GM21528 (cell line): ENCODE measurements around the gene COX19.
"Not testable (repeated sequence)": the region's sequence is repeated elsewhere in the genome, so short reads cannot be mapped to it uniquely, and the experiment has no call there.

Experiments
- ATAC-seq: cut with Tn5 transposase; IDR thresholded peaks from one replicate; pipeline ENCODE4 v1.9.1; 2021; ENCODE audit warnings: mild to moderate bottlenecking, moderate library complexity; ENCODE audit not compliant: unreplicated experiment, low FRiP score

COX19 gene

DNA sequence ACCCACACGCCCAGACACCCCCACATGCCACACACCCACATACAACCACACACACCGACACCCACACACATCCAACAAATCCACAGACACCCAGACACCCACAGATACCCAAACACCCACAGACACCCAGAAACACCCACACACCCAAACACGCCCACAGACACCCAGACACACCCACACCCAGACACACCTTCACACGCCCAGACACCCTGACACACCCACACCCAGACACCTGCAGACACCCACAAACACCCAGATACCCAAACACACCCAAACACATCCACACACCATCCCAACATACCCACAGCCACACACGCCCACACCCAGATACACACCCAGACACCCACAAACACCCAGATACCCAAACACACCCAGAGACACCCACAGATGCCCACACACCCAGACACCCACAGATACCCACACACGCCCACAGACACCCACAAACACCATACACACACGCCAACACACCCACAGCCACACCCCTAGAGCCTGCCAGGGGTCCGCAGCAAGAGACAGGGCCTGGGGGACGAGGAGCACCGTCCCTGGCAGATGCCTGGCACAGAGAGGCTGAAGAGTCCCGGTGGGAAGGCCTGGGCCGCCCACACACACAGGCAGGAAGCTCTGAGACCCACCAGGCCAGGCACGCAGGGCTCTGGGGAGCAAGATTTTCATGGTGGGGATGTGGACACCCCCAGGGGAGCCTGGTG lies 36.1 kb upstream of the COX19 start:
- no peak for ATAC-seq

- ATAC-seq = no peak
These were observed 34.9 kb upstream of the COX19 start for GRCh38 chr7:1010226-1010625.

- no peak for ATAC-seq
These were observed 34.4 kb upstream of the COX19 start for GRCh38 chr7:1009747-1010146.

DNA sequence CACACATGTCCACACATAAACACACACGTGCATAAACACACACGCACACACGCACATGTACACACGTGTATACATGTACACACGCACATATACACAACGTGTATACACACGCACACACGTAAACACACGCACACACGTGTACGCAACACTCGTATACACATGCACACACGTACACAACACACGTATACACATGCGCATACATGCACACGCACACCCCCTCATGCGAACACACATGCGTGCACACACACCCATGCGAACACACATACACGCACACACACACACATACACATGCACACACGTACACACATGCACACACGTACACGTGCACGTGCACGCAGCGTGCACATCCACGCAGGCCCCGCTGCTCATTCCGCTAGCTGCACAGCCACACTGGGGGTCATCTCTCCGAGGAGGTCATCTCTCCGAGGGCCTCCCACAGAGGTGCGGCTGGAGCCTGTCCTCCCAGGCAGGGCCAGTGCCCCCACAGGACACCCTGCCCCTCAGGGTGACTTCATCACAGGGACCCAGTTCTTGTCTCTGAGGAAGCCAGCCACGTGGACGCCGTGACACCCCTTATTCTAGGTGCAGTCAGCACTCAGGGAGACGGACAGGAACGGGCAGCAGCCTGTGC lies 33.5 kb upstream of the COX19 start:
- ATAC-seq = no peak

GRCh38 chr7:1007901-1008300 lies 32.6 kb upstream of the COX19 start:
- no peak for ATAC-seq

DNA sequence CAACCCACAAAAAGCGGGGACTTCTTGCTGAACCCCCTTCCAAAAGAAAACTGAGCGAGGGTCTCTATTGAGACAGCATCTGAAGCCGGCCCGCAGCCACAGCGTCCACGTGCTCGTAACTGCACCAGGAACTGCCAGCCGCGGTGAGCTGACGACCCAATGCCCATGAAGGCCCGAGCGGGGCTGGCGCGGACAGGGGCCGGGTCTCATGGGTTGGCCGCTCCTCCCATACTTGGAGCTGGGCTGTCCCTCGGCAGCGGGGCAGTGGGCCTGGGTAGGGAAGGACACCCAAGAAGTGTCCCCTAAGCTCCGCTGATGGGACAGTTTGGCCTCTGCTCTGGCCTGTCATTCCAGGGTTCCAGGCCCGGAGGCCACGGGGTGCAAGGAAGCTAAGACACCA lies 30.0 kb upstream of the COX19 start:
- no peak for ATAC-seq

DNA sequence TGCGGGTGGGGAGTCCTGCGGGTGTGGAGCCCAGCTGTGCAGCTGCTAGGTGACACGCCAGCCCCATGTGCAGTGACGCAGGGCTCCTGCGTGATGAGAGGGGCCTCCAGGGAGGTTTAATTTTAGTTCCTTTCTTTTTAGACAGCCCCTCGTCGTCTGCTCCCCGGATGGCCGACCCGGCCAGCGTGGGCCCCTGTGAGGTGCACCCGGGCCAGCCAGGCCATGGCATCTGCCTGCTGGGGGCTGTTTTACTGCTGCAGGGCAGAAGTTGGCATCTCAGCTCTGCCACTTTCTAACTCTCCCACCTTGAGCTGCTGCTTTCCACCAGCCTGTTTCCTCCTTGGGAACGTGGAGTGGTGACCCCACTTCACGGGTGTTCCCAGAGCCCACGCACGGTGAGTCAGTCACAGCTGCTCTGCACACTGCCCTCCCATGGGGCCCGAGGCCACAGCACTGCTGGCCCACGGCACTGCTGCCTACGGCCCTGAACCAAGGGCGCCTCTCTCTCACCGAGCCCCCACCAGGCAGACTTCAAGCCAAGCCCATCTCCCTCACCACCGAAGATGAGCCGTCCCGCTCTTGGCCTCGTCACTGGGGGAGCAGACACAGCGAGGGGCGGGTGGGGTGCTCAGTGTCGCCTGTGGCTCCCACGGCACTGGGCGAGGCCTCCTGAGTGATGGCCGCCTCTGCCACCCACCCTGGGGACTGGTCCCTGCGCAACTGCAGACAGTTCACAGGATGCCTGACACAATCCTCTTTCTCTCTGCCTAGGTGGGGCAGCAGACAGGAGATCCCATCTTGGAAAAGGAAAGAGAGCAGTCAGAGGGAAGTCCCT lies 28.9 kb upstream of the COX19 start:
- no peak for ATAC-seq

GRCh38 chr7:1002445-1002844 lies 27.1 kb upstream of the COX19 start:
- ATAC-seq = not testable (repeated sequence)

DNA sequence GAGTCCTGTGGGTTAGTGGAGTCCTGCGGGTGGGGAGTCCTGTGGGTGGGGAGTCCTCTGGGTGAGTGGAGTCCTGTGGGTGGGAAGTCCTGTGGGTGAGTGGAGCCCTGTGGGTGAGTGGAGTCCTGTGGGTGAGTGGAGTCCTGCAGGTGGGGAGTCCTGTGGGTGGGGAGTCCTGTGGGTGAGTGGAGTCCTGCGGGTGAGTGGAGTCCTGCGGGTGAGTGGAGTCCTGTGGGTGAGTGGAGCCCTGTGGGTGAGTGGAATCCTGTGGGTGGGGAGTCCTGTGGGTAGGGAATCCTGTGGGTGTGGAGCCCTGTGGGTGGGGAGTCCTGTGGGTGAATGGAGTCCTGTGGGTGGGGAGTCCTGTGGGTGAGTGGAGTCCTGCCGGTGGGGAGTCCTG lies 26.7 kb upstream of the COX19 start:
- ATAC-seq = not testable (repeated sequence)

GRCh38 chr7:1001069-1001770 lies 25.9 kb upstream of the COX19 start:
- not testable (repeated sequence) for ATAC-seq

DNA sequence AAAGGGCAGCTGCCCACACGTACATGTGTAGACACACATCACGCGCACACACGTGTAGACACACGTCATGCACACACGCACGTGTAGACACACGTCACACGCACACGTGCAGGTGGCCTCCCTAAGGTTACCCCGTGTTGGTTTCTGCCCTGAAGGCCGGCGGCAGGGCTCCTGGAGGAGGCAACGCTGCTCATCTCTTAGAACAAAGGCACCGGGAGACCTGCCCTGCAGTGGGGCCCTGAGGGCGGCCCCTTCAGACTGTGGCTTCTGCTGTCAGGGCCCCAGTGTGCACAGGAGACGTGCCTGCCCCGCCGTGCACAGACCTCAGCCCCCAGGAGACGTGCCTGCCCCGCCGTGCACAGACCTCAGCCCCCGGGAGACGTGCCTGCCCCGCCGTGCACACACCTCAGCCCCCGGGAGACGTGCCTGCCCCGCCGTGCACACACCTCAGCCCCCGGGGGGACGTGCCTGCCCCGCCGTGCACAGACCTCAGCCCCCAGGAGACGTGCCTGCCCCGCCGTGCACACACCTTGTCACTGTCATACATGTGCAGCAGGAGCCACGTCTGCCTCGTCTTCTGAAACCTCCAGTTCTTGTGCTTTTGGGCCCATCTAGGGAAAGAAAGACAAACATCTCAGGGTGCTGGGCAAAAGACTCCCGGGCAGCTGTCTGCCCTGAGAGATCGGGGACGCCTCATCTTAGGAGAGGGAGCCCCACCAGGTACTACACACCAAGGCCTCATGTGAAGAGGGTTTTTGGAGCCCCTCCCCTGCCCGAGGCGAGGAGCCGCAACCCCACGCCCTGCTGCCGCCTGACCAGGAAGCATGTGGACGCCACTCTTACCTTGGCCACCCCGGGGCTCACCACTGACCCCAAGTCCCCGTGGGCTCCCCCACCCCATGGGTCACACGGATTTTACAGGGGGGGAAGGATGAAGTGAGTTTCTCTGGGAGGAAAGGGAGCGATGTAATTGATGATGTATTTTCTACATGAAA lies 24.9 kb upstream of the COX19 start:
- no peak for ATAC-seq

- ATAC-seq = no peak
These were observed 24.0 kb upstream of the COX19 start for GRCh38 chr7:999149-999879.

GRCh38 chr7:997404-998395 lies 22.4 kb upstream of the COX19 start:
- ATAC-seq = no peak

DNA sequence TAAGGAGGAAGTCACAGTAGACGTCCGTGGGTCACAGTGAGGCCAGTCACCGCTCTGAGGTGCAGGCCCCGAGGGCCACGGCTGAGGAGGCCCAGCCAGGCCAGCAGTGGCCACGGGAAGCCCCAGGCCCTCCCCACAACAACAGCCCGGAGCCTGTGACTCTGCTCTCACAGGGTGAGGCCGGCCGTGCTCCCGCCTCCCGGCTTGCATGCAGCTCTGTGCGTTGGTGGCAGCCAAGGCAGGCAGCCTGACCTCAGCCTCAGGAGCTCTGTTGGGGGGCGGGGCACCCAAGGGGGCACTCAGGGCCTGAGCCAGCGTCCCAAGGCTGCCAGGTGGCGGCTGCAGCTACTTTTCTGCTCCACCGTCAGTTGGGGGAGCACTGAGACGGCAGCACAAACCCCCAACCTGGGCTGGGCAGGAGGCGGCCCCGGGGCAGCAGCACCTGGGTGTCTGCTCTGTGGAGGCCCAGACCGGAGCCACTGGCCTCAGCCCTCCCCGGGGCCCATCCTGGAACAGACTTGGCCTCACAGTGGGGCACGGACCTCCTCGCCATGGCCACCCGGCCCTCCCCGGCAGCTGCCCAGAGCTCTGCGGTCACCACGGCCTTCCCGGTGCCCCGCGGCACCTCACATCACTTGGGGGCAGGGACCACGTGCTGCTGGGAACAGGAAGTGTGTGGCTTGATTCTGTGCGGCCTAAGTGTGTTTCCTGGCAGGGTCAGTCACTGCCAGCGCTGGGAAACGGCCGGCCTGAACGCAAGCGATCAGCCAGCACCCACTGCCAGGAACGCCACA lies 20.9 kb upstream of the COX19 start:
- no peak for ATAC-seq

DNA sequence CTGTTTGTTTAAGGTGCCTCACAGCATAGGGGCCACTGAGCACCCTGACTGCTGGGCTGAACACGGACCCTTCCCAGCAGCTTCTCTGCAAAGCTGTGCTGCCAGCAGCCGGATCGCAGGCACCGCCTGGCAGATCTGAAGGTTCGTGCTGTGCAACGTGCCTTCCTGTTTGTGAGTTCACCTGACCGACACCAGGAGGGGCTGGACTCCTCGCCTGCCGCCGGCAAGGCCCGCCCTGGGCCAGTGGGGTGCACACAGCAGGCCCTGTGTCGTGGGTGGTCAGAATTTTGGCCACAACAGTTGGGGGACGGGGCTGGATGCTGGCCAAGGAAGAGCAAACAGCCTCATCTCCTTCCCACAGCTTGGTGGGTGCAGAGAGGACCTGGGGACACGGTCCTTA lies 20.2 kb upstream of the COX19 start:
- ATAC-seq = no peak

DNA sequence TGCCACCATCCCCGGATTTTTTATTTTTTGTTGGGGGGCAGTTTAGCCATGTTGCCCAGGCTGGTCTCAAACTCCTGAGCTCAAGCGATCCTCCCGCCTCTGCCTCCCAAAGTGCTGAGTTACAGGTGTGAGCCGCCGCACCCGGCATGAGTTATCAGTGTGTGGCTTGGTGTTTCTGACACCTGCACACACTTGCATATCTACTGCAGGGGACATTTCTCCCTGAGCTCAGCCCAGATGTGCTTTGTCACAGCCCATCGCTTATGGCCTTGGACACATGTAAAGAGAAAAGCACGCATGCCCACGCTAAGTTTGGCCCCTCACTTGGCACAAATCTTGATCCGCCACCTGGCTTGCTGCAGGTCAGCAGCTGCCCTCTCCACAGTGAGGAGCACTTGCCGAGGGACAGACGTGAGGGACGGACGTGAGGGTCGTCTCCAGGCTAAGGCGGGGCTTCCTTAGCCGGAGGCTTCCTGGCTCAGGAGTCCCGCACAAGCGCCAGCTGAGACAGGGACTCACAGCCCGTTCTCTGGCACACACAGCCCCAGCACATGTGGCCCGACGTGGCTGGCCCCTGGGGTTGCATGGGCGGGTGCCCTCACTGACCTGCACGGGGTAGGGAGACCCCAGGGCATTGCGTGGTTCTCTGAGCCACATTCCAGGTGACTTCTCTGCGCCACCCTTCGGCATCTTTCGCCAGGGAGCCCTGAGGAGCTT lies 19.4 kb upstream of the COX19 start:
- no peak for ATAC-seq
